ENCODE results near the gene LIN7A.

LIN7A gene

DNA sequence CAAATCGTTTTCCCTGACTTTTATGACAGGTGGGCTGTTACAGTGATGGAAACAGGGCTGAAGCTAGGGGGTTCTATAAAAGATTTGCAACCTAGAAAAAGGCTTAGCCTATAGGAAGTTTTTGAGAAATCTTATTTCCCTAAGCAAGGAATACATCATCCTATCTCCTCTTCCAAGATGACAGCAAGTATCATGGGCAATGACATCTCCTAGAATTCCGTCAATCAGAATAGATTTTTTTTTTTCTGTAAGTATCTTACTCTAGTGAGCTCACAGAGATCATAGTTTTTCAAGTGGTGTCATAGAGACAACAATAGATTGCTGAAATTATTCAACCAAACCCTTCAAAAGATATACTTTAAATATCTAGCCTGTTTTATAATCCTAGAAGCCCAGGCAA, 112.2 kb downstream of the LIN7A start:
- Histone ChIP-seq H3K4me2 (ENCODE audit: low read depth, low read length, poor library complexity, severe bottlenecking) (no peak overlapping the region), H3K4me3 (ENCODE audit: low read length, poor library complexity, severe bottlenecking) (no peak overlapping the region), H3K9me3 (ENCODE audit: insufficient read depth, low read depth, low read length) (no peaks in the 10 kb centered on the region), H4K20me1 (ENCODE audit: insufficient read depth, low read length, poor library complexity, severe bottlenecking) (no peaks in the 10 kb centered on the region), H3K27me3 (ENCODE audit: insufficient read depth, low read length, poor library complexity, severe bottlenecking) (no peaks in the 10 kb centered on the region), H2AFZ (ENCODE audit: low read length) (no peak overlapping the region), H3F3A (ENCODE audit: low read depth) (no peaks in the 10 kb centered on the region), H3K4me1 (ENCODE audit: insufficient read depth, low read length, poor library complexity, severe bottlenecking) (no peaks in the 10 kb centered on the region), H3K9me2 (replicated peaks; ENCODE audit: low read depth, low read length) (no peaks in the 10 kb centered on the region), H3K36me3 (ENCODE audit: insufficient read depth, low read length) (no peaks in the 10 kb centered on the region), H3K79me2 (ENCODE audit: insufficient read depth, low read length) (no peaks in the 10 kb centered on the region), H3K9ac (ENCODE audit: low read depth, low read length, poor library complexity, severe bottlenecking) (no peak overlapping the region)
- no peak for TF ChIP-seq CTCF (conservative IDR thresholded peaks at IDR 0.05; ENCODE audit: low read length)
- TF ChIP-seq EZH2phosphoT487 (IDR thresholded peaks at IDR 0.05; ENCODE audit: borderline replicate concordance) = no peak

DNA sequence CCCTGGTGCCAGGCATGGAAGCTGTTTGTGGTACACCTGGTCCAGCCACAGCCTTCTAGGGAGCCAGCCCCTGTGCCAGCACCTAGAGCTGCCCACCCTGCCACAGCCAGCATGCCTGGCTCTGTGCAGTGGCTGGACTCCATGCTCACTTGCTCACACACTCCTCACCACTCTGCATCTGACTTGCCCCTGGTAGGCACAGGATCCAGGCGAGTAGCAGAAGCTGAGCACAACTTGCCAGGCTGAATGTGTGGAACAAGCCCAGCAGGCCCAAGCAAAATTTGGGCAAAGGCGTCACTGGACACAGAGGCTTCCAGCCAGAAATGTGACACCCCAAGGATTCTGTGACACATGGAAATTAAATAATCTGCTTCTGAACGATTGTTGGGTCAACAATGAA, 114.3 kb downstream of the LIN7A start:
- no peaks in the 10 kb centered on the region for H3K4me1 ChIP-seq (ENCODE audit: insufficient read depth, low read length, poor library complexity, severe bottlenecking)
- H3K9ac ChIP-seq (ENCODE audit: low read depth, low read length, poor library complexity, severe bottlenecking) = no peak overlapping the region
- TF ChIP-seq CTCF (conservative IDR thresholded peaks at IDR 0.05; ENCODE audit: low read length) (no peak), EZH2phosphoT487 (IDR thresholded peaks at IDR 0.05; ENCODE audit: borderline replicate concordance) (no peak)
- no peaks in the 10 kb centered on the region for H3K36me3 ChIP-seq (ENCODE audit: insufficient read depth, low read length)
- no peaks in the 10 kb centered on the region for H3K9me3 ChIP-seq (ENCODE audit: insufficient read depth, low read depth, low read length)
- H3K4me3 ChIP-seq (ENCODE audit: low read length, poor library complexity, severe bottlenecking) = no peak overlapping the region
- no peaks in the 10 kb centered on the region for H3F3A ChIP-seq (ENCODE audit: low read depth)
- no peaks in the 10 kb centered on the region for H3K27me3 ChIP-seq (ENCODE audit: insufficient read depth, low read length, poor library complexity, severe bottlenecking)
- no peak overlapping the region for H2AFZ ChIP-seq (ENCODE audit: low read length)
- no peaks in the 10 kb centered on the region for H3K9me2 ChIP-seq (replicated peaks; ENCODE audit: low read depth, low read length)
- H4K20me1 ChIP-seq (ENCODE audit: insufficient read depth, low read length, poor library complexity, severe bottlenecking) = no peaks in the 10 kb centered on the region
- no peak overlapping the region for H3K4me2 ChIP-seq (ENCODE audit: low read depth, low read length, poor library complexity, severe bottlenecking)
- H3K79me2 ChIP-seq (ENCODE audit: insufficient read depth, low read length) = no peaks in the 10 kb centered on the region

GRCh38 chr12:80821513-80822000, 116.2 kb downstream of the LIN7A start:
- no peaks in the 10 kb centered on the region for H3K36me3 ChIP-seq (ENCODE audit: insufficient read depth, low read length)
- H3K4me3 ChIP-seq (ENCODE audit: low read length, poor library complexity, severe bottlenecking) = no peak overlapping the region
- no peaks in the 10 kb centered on the region for H3K9me2 ChIP-seq (replicated peaks; ENCODE audit: low read depth, low read length)
- H3K4me1 ChIP-seq (ENCODE audit: insufficient read depth, low read length, poor library complexity, severe bottlenecking) = no peaks in the 10 kb centered on the region
- H3K4me2 ChIP-seq (ENCODE audit: low read depth, low read length, poor library complexity, severe bottlenecking) = no peak overlapping the region
- TF ChIP-seq EZH2phosphoT487 (IDR thresholded peaks at IDR 0.05; ENCODE audit: borderline replicate concordance) (no peak), CTCF (conservative IDR thresholded peaks at IDR 0.05; ENCODE audit: low read length) (no peak)
- no peaks in the 10 kb centered on the region for H3K27me3 ChIP-seq (ENCODE audit: insufficient read depth, low read length, poor library complexity, severe bottlenecking)
- H3K9me3 ChIP-seq (ENCODE audit: insufficient read depth, low read depth, low read length) = no peaks in the 10 kb centered on the region
- H3F3A ChIP-seq (ENCODE audit: low read depth) = no peaks in the 10 kb centered on the region
- no peak overlapping the region for H2AFZ ChIP-seq (ENCODE audit: low read length)
- no peak overlapping the region for H3K9ac ChIP-seq (ENCODE audit: low read depth, low read length, poor library complexity, severe bottlenecking)
- no peaks in the 10 kb centered on the region for H4K20me1 ChIP-seq (ENCODE audit: insufficient read depth, low read length, poor library complexity, severe bottlenecking)
- H3K79me2 ChIP-seq (ENCODE audit: insufficient read depth, low read length) = no peaks in the 10 kb centered on the region
